ENCODE results near the gene TMEM59L.
A peak's percentile ranks its signal among the peaks of the same experiment; 100 is the strongest.

Gene TMEM59L

GRCh38 chr19:18595475-18595874 lies 17.2 kb upstream of the TMEM59L start:
- H3K4me2 ChIP-seq (ENCODE audit: low read length) = no peak overlapping the region
- peaks cover 5% of the 10 kb centered on the region for H3K79me2 ChIP-seq (ENCODE audit: control insufficient read depth, low read length)
- no peaks in the 10 kb centered on the region for H3K9me2 ChIP-seq (replicated peaks; ENCODE audit: control insufficient read depth, low read length)
- peaks cover 3% of the 10 kb centered on the region; the same call in 1 of the 2 replicates for H3F3A ChIP-seq (ENCODE audit: control insufficient read depth, insufficient read depth)
- no peaks in the 10 kb centered on the region for H3K9me3 ChIP-seq (ENCODE audit: control insufficient read depth, insufficient read depth, low read length)
- peaks cover 41% of the 10 kb centered on the region for H3K4me1 ChIP-seq (ENCODE audit: control insufficient read depth, low read length)
- no peak overlapping the region for H3K4me3 ChIP-seq (ENCODE audit: low read length)
- H3K27me3 ChIP-seq (ENCODE audit: control insufficient read depth, low read length) = 0 out of 2 replicates have a peak, but pooled peaks cover 3% of the 10 kb centered on the region
- no peak overlapping the region for H3K27ac ChIP-seq (ENCODE audit: low read depth, low read length)
- H4K20me1 ChIP-seq (ENCODE audit: control insufficient read depth, insufficient read depth, low read depth, low read length) = no peaks in the 10 kb centered on the region
- TF ChIP-seq EZH2phosphoT487 (IDR thresholded peaks at IDR 0.05; ENCODE audit: borderline replicate concordance, low read length) (no peak), CTCF (IDR thresholded peaks at IDR 0.05; ENCODE audit: low read depth, low read length, poor library complexity, severe bottlenecking) (no peak)
- peaks cover 14% of the 10 kb centered on the region for H3K36me3 ChIP-seq (ENCODE audit: control insufficient read depth, low read length)

- Histone ChIP-seq H3K27ac (ENCODE audit: low read depth, low read length) (no peak overlapping the region), H3K4me2 (ENCODE audit: low read length) (no peak overlapping the region), H3K4me3 (ENCODE audit: low read length) (no peak overlapping the region), H3K27me3 (ENCODE audit: control insufficient read depth, low read length) (peaks cover 5% of the 10 kb centered on the region), H3F3A (ENCODE audit: control insufficient read depth, insufficient read depth) (peaks cover 3% of the 10 kb centered on the region; the same call in 1 of the 2 replicates), H3K9me2 (replicated peaks; ENCODE audit: control insufficient read depth, low read length) (no peaks in the 10 kb centered on the region), H3K79me2 (ENCODE audit: control insufficient read depth, low read length) (no peaks in the 10 kb centered on the region; the same call in 1 of the 2 replicates), H3K36me3 (ENCODE audit: control insufficient read depth, low read length) (peaks cover 6% of the 10 kb centered on the region), H3K4me1 (ENCODE audit: control insufficient read depth, low read length) (peaks cover 35% of the 10 kb centered on the region), H3K9me3 (ENCODE audit: control insufficient read depth, insufficient read depth, low read length) (no peaks in the 10 kb centered on the region), H4K20me1 (ENCODE audit: control insufficient read depth, insufficient read depth, low read depth, low read length) (no peaks in the 10 kb centered on the region)
- TF ChIP-seq CTCF (IDR thresholded peaks at IDR 0.05; ENCODE audit: low read depth, low read length, poor library complexity, severe bottlenecking) (no peak), EZH2phosphoT487 (IDR thresholded peaks at IDR 0.05; ENCODE audit: borderline replicate concordance, low read length) (no peak)
Measured at GRCh38 chr19:18596752-18597157, 15.9 kb upstream of the TMEM59L start.

DNA sequence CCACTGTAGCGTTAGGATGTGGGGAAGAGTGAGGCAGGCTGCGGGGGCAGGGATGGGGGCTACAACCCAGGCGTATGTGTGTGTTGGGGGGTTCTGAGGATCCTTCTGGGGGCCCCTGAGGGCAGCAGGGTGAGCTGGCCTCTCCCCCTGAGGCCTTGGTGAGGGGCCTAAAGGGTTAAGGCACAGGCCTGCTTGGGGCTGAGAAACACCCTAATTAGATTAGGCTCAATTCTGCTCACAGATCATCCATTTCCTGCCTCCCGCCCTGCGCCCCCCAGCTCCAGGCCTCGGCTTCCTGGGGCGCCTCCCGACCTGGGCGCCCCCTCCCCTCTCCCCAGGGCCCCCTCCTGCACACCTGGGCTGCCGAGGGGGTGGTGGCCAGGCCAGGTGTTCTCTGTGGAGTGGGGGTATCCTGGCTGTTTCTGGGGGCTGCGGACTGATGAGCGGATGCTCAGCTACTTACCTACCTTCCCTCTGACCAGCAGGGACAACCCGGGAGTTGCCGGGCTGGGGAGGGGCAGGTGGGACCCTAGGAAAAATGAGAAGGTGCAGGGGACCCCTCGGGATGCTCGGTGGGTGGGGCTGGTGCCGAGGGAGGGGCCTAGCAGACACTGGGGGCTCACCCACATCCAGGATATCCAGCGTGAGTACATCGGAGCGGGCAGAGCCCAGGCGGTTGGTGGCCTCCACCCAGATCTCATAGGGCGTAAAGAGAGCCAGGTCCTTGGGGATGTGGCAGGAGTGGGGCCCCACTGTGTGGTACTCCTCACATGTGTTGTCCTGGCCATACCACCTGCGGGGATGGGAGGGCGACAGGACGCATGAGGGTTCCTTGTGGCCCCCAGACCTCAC lies 14.6 kb upstream of the TMEM59L start:
- Histone ChIP-seq H3K36me3 (ENCODE audit: control insufficient read depth, low read length) (no peaks in the 10 kb centered on the region), H3K4me1 (ENCODE audit: control insufficient read depth, low read length) (peaks cover 32% of the 10 kb centered on the region), H3K27me3 (ENCODE audit: control insufficient read depth, low read length) (peaks cover 12% of the 10 kb centered on the region), H3F3A (ENCODE audit: control insufficient read depth, insufficient read depth) (no peaks in the 10 kb centered on the region), H3K4me3 (ENCODE audit: low read length) (no peak overlapping the region), H3K9me3 (ENCODE audit: control insufficient read depth, insufficient read depth, low read length) (no peaks in the 10 kb centered on the region), H3K9me2 (replicated peaks; ENCODE audit: control insufficient read depth, low read length) (no peaks in the 10 kb centered on the region), H3K27ac (ENCODE audit: low read depth, low read length) (no peak overlapping the region), H3K4me2 (ENCODE audit: low read length) (peak overlapping the region; percentile 14; the same call in 1 of the 2 replicates), H4K20me1 (ENCODE audit: control insufficient read depth, insufficient read depth, low read depth, low read length) (no peaks in the 10 kb centered on the region), H3K79me2 (ENCODE audit: control insufficient read depth, low read length) (no peaks in the 10 kb centered on the region; the same call in 1 of the 2 replicates)
- no peak for TF ChIP-seq CTCF (IDR thresholded peaks at IDR 0.05; ENCODE audit: low read depth, low read length, poor library complexity, severe bottlenecking)
- TF ChIP-seq EZH2phosphoT487 (IDR thresholded peaks at IDR 0.05; ENCODE audit: borderline replicate concordance, low read length) = no peak
